Right ventricle myocardium inferior (tissue), 1 donor: ENCODE measurements around the gene INHBB. TPM values are rescaled to one million over a fixed set of nuclear protein-coding genes. Genes with fewer than 3 reads are reported as not detected.

Source experiments
- ATAC-seq: fragments of 200-7000 bp; cut with Tn5 transposase; one replicate; pipeline ENCODE4 v1.9.1; 2020; ENCODE audit warnings: mild to moderate bottlenecking, moderate library complexity
- DNase-seq: peaks from one replicate; pipeline ENCODE4 v3.0.0; 2021; ENCODE audit errors: missing footprints
- intact Hi-C: fragments of 100-400 bp; cut with DNase I; formaldehyde crosslinking; loops from one replicate; pipeline ENCODE4 v1.11.0; 2022
- total RNA-seq: library from RNA; stranded (reverse); fragmentation: NEBNext Ultra II Directional; extraction: Animal tissue kit (Norgen Biotek cat#: 25700); gene quantifications from one replicate; pipeline ENCODE4 v1.2.1, GENCODE V29; 2021
- donor health status: DM: no; HTN: yes; CAD: no; lungs with severe emphysema.

Gene INHBB
- total RNA-seq, 1 donor from 2014 or later: 7.1 TPM

- no peak for DNase-seq
- no peak for ATAC-seq
Observed at GRCh38 chr2:120330946-120331822, 14.8 kb upstream of the INHBB start.

DNA sequence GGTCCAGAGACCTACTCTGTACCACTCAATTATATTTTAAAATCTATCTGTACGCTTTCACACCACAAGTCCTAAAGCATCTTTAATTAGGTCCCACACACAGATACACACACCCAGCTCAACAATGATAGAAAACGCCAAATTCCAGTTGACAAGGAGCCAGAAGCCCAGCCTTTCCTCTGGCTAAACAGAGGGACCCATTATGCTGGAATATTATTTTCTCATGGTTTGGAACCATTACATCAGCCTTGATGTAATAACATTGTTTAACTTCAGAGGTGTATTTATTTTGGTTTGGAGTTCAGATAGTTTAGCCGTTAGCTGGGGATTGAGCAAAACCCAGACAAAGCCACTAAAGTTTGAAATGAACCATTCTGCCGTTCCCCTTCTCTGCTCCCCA lies 14.0 kb upstream of the INHBB start:
- ATAC-seq (peak; percentile 56), DNase-seq (no peak)
- intact Hi-C loops: no loop called here

More at GRCh38 chr2:120330946-120331822, 14.8 kb upstream of the INHBB start:
- intact Hi-C loops: no loop called here

- no peak for ATAC-seq
- intact Hi-C loops: no loop called here
- DNase-seq: no peak
Observed at GRCh38 chr2:120332384-120332783, 13.6 kb upstream of the INHBB start.

DNA sequence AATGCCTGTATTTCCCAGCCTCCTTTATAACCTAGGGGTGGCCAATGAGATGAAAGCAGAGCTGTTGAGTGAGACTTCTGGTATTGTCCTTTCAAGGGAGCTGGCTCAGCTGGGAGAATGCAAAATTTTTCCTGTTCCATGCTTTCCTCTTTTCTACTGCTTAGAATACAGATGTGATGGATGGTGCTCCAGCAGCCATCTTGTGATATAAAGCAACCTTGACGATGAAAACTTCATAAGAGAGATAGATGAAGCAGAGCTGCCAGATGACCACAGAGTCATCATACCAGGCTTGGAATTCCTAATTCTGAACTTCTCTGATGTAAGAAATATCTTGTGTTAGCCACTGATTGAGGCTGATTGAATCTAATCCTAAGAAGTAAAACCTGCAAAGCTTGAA lies 11.9 kb upstream of the INHBB start:
- intact Hi-C loops: no loop called here
- ATAC-seq: no peak
- DNase-seq: no peak

- ATAC-seq: no peak
- no peak for DNase-seq
- intact Hi-C loops: no loop called here
Observed at GRCh38 chr2:120336749-120337148, 9.2 kb upstream of the INHBB start.

GRCh38 chr2:120338015-120338414 lies 7.9 kb upstream of the INHBB start:
- ATAC-seq (no peak), DNase-seq (no peak)
- intact Hi-C loops: no loop called here

DNA sequence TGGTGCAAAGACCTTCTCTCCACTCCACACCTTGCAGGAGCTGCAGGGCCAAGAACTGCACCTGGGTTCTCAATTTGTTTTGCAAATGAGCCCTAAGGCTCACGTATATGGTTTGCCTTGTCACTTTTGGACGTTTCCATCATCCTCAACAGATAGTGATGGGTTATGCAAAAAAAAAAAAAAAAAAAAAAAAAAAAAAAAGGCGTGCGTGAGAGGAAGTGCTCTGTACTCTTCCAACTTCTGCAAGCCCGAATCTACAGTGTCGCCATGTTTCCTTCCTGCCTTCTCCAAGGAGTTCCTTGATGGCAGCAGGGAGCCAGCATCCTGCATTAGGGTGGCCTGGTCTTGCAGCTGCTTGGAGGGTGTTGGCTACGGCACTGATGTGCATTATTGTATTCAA lies 4.0 kb upstream of the INHBB start:
- no peak for ATAC-seq
- intact Hi-C loops: loop anchor here (5.0 kb wide), 1 partner anchor 225 kb away; no protein-coding TSS in a partner anchor
- DNase-seq: peak; percentile 25

DNA sequence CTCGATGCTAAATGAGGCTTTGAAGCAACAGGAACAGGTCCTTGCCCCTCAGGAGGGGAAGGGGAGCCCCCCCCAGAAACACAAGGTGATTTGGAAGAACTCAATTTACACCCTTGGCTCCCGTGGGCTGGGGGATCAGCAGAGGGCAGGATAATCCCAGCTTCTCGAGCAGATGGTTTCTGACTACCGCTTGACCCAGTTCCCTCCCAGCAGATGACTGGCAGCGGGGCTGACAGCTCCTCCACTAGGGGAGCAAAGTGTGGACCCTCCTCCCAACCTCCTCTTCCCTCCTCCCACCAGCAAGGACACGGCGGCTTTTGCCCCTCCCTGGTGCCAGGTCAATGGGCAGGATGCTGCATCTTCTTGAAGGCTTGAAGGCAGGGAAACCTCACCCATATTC lies 3.5 kb upstream of the INHBB start:
- intact Hi-C loops: loop anchor here (5.0 kb wide), 1 partner anchor 225 kb away; no protein-coding TSS in a partner anchor
- ATAC-seq (no peak), DNase-seq (peak; percentile 16)

DNA sequence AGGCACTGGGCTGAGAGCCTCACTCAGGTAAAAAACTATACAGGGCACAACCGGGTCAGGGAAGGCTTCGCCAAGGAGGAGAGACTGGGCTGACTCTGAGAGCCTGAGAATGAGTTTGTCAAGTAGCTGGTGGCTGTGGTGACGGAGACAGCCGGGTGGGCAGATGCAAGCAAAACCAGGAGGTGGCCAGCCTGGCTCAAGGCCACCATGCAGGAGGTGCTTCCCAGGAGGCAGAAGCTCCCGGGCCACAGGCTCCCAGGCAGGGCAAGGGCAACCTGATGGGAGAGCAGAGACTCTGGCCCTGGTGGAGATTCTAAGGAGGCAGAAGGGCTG lies 2.9 kb upstream of the INHBB start:
- ATAC-seq (no peak), DNase-seq (no peak)
- intact Hi-C loops: loop anchor here (1.0 to 5.0 kb wide), 3 partner anchors 210 to 337 kb away; no protein-coding TSS in a partner anchor

DNA sequence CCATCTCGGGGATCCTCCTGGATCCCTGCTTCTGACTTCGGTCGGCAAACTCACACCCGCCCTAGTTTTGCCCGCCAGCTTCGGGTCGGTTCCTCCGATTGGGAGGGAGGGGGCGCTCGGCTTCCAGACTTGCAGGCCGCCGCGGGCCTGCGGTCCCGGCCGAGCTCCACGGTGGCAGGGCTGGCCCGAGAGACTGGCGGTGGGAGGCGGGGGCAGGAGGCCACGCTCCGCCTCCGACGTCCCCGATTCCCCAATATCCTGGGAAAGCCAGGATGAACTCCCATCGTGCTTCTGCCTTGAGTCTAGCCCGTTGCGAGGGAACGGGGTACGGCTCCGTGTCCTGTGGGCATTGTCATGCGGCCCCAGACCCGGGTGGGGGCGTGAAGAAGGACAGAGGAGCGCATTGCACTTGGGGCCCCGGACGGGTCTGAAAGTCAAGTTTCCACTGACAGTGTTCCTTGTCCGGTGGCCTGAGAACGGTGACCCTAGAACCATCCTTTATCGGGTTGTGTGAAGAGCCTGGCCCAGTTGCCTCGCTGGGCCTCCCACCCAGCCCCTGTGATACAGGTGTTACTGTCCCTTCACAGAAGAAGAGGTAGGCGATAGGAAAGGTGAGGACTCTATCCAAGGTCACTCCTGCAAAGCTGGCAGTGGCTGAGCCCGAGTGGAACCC lies 2.4 kb upstream of the INHBB start:
- DNase-seq: peak; percentile 91
- ATAC-seq: peak; percentile 83
- intact Hi-C loops: loop anchor here (1.0 to 5.0 kb wide), 4 partner anchors 160 to 337 kb away; no protein-coding TSS in a partner anchor

DNA sequence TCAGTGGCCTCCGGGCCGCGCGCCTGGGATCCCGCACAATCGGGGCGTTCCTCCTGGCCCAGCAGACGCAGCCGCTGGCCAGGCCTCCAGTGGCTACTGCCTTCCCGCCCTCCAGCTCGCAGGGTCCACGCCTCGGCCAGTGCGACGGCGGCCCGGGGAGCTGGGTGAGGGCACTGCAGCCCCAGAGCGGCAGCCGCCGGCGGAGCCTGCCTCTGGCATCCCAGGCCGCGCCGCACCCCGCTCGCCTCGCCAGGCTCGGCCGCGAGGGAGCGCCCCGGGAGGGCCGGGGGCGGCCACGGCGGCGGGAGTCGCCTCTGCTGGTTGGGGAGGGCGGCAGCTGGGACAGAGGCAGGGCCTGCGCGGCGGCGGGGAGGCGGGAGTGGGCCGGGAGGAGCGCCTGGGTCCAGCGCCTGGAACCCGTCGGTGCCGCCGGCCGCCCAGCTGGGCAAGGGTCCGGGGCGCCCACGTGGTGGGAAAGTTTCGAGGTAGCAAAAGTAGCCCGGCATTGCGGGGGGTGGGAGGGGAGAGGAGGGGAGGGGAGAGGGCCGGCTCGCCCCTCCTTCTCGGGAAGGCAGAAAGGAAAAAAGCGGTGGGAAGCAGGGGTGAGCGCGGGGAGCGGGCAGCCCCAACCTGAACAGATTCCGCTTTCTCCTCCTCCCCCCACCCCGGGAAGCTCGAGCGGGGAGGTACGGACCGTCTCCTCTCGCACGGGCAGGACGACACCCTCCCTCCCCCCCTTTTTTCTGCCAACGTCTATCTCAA lies 1.5 kb upstream of the INHBB start:
- DNase-seq (peak; percentile 72), ATAC-seq (peak; percentile 30)
- intact Hi-C loops: loop anchor here (1.0 to 5.0 kb wide), 2 partner anchors 159 to 223 kb away; no protein-coding TSS in a partner anchor

DNA sequence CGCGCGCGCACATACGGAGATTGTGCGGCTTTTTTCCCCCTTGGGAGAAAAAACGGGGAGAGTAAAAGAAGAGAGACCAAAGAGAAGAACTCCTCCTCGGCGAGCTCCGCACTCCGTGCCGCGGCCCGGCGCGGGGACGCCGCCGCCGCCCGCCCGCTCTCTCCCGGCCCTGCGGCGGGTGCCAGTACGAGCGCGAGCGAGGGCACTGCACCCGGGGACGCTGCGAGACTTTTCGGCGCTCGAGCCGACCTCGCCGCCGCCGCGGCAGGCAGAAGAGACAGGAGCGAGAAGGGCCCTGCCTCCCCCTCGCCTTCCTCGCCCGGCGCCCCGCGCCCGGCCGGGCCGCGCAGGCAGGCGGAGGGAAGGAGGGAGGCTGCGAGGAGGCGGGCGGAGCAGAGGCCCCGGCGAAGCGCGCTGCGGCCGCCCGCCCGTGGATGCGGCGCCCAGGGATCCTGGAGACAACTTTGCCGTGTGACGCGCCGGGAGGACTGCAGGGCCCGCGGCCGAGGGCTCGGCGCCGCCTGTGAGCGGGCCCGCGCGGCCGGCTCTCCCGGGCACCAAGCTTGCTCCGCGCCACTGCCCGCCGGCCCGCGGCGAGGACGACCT lies 857 bp upstream of the INHBB start:
- ATAC-seq (peak; percentile 8), DNase-seq (peak; percentile 71)
- intact Hi-C loops: loop anchor here (1.0 to 5.0 kb wide), 2 partner anchors 158 to 222 kb away; no protein-coding TSS in a partner anchor

DNA sequence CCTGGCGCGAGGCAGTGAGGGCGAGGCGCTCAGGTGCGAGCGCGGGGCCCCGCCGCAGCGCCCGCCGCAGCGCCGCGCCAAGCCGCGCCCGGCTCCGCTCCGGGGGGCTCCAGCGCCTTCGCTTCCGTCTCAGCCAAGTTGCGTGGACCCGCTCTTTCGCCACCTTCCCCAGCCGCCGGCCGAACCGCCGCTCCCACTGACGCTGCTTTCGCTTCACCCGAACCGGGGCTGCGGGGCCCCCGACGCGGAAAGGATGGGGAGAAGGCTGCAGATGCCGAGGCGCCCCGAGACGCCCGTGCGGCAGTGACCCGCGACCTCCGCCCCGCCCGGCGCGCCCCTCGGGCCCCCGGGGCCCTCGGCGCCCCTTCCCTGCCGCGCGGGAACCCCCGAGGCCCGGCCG lies 328 bp upstream of the INHBB start:
- ATAC-seq (no peak), DNase-seq (peak; percentile 70)
- intact Hi-C loops: no loop called here

- DNase-seq (peak; percentile 60), ATAC-seq (peak; percentile 30)
- intact Hi-C loops: no loop called here
Observed at GRCh38 chr2:120346667-120347358, 877 bp downstream of the INHBB start.

DNA sequence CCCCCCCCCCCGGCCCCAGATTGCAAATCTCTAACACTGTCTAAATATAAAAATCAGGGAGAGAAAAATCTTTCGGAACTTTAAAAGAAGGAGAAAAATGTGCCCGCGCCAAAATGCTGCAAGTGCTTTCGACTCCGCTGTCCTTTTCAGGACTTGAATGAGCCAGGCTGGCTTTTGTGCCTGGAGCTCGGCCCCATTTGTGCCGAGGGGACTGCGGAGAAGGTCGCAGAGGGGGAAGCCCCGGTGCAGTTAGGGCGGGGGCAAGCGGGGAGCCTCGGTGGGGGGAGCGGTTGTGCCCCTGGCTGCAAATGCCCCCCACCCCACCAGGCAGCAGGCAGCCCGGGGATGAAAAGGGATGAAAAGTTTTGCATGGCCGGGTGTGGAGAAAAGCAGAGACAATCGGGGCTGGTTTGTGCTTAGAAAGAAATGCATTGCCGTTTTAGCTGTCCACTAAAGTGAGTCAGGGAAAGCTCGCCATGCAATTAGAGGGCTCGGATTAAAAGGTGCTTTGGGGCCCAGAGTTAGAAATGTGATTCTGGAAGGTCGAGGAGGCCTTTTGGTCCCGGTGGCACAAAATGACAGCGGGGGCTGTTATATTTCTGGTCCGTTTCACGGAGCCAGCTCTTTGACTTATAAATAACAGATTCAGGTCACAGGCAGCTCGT lies 1.6 kb downstream of the INHBB start:
- DNase-seq (no peak), ATAC-seq (no peak)
- intact Hi-C loops: no loop called here

DNA sequence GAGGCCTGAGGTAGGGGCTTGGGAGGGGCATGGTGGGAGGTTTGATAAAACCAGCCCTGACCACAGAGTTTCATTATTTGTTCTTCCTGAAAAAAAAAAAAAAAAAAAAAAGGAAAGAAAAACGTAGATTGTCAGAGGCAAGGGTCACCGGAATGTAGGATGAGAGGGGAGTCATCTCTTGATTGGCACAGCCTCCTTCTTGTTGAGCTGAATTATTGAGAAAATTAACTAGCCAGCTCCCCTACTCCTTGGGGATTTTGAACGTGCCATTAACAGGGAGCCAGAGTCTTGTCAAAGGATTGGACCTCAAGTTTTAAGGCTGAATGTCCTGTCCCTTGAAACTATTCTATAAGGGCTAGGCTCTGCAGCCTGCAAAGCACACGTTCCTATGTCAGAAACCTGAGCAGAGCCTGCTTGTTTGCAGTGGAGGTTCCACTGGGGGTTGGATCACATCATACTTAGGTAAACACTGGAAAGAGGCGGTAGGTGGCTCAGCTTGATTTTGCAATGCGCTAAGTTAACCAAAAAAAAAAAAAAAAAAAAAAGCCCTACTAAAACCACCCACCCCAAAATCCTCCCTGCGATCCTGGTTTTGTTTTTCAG lies 2.3 kb downstream of the INHBB start:
- intact Hi-C loops: no loop called here
- ATAC-seq (no peak), DNase-seq (no peak)

DNA sequence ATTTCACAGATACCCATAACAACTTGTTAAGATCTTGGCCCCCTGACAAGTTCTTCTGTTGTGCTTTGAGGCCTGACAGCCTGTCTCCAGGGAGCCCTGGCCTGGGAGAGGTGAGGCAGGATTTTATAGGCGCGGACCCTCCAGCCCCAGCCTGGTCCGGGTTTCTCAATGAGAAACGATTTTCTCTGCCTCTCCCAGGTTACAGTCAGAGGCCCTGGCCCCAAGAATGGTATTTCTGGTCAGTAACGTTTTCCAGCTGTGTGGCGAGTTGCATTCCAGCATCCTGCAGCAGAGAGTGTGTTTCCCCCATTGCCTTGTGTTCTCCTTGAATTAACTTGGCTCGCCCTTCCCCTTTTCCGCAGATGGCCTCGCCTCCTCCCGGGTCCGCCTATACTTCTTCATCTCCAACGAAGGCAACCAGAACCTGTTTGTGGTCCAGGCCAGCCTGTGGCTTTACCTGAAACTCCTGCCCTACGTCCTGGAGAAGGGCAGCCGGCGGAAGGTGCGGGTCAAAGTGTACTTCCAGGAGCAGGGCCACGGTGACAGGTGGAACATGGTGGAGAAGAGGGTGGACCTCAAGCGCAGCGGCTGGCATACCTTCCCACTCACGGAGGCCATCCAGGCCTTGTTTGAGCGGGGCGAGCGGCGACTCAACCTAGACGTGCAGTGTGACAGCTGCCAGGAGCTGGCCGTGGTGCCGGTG lies 3.0 kb downstream of the INHBB start:
- ATAC-seq (no peak), DNase-seq (peak; percentile 26)
- intact Hi-C loops: no loop called here
